PFSK-1 (cell line): ENCODE measurements around the gene EXOSC9.

Experiments
- FOXP2 ChIP-seq: optimal IDR thresholded peaks from 2 replicates; pipeline ENCODE3; 2011; ENCODE audit warnings: borderline replicate concordance, control low read depth, inconsistent platforms; ENCODE audit not compliant: insufficient read depth; ENCODE audit errors: extremely low read length, extremely low read depth
- POLR2AphosphoS5 ChIP-seq: IDR thresholded peaks from 2 replicates; pipeline ENCODE4 v1.6.1; 2012; ENCODE audit warnings: low read depth, mild to moderate bottlenecking, control low read depth, low read length, moderate library complexity
- SIN3A ChIP-seq: IDR thresholded peaks from 2 replicates; pipeline ENCODE4 v1.6.1; 2012; ENCODE audit warnings: mild to moderate bottlenecking, low read length, moderate library complexity, borderline replicate concordance; ENCODE audit not compliant: insufficient read depth
- TAF1 ChIP-seq: IDR thresholded peaks from 2 replicates; pipeline ENCODE4 v1.6.1; 2012; ENCODE audit warnings: low read length, control low read depth, borderline replicate concordance; ENCODE audit not compliant: insufficient read depth
- TF ChIP-seq, protein P1 (sequence below), 2 experiments: IDR thresholded peaks; 2 replicates each; pipeline versions ENCODE4 v1.6.1 to v1.8.0; 2011 to 2012; ENCODE audit warnings: low read depth in 2 of 2, low read length in 2 of 2, control low read depth in 1 of 2, inconsistent platforms in 1 of 2, mild to moderate bottlenecking in 1 of 2, moderate library complexity in 1 of 2; ENCODE audit not compliant: insufficient read depth in 1 of 2

Gene EXOSC9

DNA sequence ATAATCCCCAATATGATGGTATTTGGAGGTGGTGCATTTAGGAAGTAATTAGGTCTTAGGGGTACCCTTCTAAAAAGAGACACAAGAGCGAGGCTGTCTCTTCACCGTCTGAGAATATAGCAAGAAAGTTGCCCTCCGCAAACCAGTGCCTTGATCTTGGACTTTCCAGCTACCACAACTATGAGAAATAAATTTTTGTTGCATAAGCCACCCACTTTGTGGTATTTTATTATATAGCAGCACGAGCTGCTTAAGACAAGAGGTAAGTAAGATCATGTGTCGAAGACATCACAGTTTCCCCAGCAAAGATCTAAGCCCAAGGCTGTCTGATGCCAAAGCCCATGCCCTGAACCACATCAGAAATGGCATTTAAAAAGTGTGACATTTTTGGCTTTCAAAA, 9.6 kb upstream of the EXOSC9 start:
- TF ChIP-seq FOXP2 = no peak
- TF ChIP-seq, protein P1, sequence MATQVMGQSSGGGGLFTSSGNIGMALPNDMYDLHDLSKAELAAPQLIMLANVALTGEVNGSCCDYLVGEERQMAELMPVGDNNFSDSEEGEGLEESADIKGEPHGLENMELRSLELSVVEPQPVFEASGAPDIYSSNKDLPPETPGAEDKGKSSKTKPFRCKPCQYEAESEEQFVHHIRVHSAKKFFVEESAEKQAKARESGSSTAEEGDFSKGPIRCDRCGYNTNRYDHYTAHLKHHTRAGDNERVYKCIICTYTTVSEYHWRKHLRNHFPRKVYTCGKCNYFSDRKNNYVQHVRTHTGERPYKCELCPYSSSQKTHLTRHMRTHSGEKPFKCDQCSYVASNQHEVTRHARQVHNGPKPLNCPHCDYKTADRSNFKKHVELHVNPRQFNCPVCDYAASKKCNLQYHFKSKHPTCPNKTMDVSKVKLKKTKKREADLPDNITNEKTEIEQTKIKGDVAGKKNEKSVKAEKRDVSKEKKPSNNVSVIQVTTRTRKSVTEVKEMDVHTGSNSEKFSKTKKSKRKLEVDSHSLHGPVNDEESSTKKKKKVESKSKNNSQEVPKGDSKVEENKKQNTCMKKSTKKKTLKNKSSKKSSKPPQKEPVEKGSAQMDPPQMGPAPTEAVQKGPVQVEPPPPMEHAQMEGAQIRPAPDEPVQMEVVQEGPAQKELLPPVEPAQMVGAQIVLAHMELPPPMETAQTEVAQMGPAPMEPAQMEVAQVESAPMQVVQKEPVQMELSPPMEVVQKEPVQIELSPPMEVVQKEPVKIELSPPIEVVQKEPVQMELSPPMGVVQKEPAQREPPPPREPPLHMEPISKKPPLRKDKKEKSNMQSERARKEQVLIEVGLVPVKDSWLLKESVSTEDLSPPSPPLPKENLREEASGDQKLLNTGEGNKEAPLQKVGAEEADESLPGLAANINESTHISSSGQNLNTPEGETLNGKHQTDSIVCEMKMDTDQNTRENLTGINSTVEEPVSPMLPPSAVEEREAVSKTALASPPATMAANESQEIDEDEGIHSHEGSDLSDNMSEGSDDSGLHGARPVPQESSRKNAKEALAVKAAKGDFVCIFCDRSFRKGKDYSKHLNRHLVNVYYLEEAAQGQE (IDR thresholded peaks at IDR 0.05; ENCODE audit: insufficient read depth in 1 of 2, low read depth in 2 of 2, low read length in 2 of 2) = no peak
- TF ChIP-seq POLR2AphosphoS5 = no peak
- TF ChIP-seq TAF1 = no peak
- no peak for TF ChIP-seq SIN3A

DNA sequence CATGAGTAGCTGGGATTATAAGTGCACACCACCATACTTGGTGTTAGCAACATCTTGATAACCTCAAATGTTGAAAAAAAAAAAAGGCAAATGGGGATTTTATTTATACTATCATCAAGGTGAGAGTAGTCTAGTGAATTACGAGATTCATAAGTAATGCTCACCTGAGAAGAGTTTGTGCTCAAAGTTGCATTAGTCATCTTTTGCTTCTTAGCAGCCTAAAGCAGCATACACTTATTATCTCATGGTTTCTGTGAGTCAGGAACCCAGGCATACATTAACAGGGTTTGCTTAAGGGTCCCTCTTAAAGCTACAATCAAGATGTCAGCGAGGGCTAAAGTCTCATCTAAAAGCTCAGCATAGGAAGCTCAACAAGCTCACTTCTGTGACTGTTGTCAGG, 8.2 kb upstream of the EXOSC9 start:
- TF ChIP-seq TAF1 (no peak), FOXP2 (no peak)

DNA sequence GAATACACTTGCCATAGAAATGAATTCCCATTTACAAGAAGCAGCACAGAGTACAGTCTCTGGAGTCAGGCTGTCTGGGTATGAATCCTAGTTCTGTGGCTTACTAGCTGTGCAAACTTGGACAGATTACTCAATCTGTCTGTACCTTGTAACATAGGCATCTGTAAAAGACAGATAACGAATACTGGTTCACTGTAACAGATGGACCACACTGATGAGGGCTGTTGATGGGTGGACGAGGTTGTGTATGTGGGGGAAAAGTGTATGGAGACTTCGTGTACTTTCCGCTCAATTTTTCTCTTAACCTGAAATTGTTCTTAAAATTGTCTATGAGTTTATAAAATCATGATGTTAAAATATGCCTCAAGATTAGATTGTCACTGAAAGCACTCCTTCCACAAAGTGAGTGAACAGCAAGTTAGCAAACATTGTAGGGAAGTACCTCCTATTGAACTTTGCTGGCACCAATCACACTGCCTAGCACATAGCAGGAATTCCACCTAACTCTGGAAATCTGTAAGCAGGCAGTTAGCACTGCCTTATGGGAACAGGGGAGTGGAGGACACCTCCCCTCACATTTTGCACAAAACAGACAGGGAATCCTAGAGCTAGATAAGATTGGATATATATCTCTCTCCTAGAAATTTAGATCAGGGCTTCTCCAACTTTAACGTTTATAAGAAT, 6.5 kb upstream of the EXOSC9 start:
- TF ChIP-seq SIN3A = no peak
- no peak for TF ChIP-seq FOXP2

DNA sequence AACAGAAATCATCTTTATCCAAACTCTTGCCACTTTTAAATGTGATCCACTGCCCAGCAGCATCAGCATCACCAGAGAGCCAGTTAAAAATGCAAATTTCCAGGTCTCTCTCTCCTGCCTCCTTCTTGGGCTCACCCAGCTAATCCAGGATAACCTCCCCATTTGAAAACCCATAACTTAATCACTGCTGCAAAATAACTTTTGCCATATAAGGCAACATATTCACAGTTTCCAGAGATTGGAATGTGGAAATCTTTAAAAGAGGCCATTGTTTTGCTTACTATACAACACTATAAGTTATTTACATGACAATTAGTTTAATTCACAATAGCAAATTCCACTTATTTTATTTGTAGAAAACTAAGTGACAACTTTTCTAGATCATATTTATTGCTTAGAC, 4.8 kb upstream of the EXOSC9 start:
- TF ChIP-seq SIN3A (no peak), TAF1 (no peak), FOXP2 (no peak), POLR2AphosphoS5 (no peak)
- TF ChIP-seq, protein P1 (IDR thresholded peaks at IDR 0.05; ENCODE audit: insufficient read depth in 1 of 2, low read depth in 2 of 2, low read length in 2 of 2) = no peak

DNA sequence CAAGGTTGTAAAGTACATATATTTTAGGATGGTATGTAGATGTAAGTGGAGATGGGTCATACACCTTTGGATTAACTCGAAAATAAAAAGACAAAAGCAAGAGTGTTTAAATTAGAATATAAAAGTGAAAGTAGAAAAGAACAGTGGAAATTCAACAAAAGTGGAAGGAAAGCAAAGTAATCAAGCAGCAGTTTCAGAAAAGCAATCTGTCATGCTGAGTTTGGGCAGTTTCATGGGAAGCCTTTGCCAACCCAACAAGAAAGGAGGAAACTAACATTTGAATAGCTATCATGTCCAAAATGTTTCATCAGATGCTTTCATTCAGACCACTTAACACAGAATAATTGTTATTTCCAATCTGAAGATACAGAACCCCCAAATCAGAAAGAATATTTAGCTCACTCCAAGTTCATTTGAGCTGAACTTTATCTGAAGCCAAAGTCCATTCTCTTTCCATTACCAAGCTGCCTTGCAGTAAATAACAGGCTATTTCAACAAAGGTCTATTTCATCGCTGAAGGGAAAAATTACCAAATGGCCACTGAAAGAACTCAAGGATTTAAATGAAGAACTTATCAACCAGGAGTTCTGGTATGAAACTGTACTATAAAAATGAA, 1.8 kb upstream of the EXOSC9 start:
- no peak for TF ChIP-seq FOXP2
- no peak for TF ChIP-seq TAF1
- TF ChIP-seq SIN3A = no peak
- no peak for TF ChIP-seq POLR2AphosphoS5

DNA sequence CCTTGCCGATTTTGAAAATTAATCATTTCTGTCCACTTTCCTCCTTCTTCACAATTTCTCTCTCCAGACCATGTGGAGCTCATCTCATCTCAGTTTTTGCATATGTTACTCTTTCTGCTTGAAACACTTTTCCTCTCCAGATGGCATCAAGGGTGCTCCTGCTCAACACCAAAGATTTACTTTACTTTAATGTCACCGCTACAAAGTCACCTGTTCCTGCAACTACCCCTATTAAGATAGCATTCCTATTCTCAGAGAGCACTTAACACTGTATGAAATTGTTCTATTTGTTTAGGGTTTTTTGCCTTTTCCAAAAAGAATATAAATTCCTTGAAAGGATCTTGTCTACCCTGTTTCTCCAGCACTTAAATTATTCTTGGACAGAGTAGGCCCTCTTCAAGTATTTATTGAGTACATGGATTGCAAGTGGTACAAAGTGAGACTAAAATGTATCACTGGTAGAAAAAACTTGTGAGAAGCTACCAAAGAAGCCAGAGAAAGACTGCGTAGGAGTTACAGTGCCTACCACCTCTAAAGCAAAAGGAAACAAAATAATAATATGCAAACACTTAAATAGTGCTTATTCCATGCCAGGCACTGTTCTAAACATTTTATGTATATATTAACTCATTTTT, 1.1 kb upstream of the EXOSC9 start:
- TF ChIP-seq TAF1 (no peak), POLR2AphosphoS5 (no peak)

DNA sequence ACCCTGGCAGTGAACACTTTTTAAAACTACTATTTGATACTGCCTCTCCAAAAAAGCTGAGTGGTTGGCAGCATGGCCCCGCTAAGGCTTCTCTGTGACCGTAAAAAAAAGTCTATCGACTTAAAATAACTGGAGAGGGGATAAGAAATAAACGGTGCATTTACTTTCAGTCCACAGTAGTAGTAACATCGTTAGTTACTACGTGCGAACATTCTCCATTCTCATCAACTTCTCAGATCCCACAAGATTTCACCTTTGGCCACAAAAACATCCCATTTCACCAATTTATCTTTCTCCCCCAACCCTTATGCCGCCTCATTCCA, 524 bp upstream of the EXOSC9 start:
- TF ChIP-seq TAF1 (no peak), FOXP2 (no peak)

DNA sequence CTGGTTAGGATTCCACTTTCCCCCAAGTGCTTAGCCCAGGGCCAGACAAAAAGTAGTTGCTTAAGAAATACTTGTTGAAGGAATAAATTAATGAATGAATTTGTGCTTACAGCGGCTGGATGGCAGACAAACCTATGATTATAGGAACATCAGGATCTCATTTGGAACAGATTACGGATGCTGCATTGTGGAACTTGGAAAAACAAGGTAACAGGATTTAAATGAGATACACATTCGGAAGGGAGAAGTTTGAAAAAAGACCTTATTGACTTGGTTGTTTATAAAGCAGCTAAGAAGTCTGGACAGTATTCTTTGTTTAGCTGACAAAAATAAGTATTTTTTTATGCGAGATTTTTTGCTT, 572 bp downstream of the EXOSC9 start:
- no peak for TF ChIP-seq TAF1
- TF ChIP-seq POLR2AphosphoS5 = no peak
